H1 (cell line): ENCODE data around the gene PCDHGA1.

ENCODE experiments used
- TF ChIP-seq, protein P1 (sequence below): IDR thresholded peaks from 2 replicates; pipeline ENCODE4 v1.6.1; 2011; ENCODE audit warnings: low read length, improper control_type of control experiment
- TF ChIP-seq, protein P2 (sequence below), 3 experiments: IDR thresholded peaks; 1 replicate in 2 of 3; 2 replicates in 1 of 3; pipeline versions ENCODE4 v1.5.1 to v1.6.1; 2011; ENCODE audit warnings: low read length in 3 of 3, mild to moderate bottlenecking in 3 of 3, inconsistent platforms in 2 of 3, low read depth in 1 of 3, moderate library complexity in 1 of 3; ENCODE audit not compliant: insufficient read depth in 1 of 3; ENCODE audit errors: control extremely low read depth in 1 of 3

DNA sequence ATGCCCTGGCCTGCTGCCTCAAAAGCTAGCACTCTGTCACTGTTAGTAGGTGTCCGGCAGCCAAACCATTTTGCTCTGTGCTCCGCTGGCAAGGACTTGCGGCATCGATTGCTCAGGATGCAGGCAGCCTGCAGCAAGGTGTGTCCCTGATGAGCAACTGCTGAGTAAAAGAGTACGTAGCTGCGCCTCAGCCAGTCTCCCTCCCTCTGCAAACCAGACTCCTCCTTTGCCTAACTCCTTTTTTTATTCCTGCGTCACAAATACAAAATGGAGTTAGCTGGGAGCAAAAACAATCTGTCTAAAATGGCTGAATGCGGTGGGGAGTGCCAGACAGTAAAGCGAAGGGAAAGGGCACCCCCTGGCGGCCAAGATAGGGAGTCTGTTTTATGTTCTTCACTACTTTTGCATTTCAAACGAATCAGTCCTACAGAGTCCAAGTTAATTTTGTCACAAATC is 227.4 kb downstream of the PCDHGA1 start:
- TF ChIP-seq, protein P1, sequence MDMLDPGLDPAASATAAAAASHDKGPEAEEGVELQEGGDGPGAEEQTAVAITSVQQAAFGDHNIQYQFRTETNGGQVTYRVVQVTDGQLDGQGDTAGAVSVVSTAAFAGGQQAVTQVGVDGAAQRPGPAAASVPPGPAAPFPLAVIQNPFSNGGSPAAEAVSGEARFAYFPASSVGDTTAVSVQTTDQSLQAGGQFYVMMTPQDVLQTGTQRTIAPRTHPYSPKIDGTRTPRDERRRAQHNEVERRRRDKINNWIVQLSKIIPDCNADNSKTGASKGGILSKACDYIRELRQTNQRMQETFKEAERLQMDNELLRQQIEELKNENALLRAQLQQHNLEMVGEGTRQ, result no peak
- TF ChIP-seq, protein P2, sequence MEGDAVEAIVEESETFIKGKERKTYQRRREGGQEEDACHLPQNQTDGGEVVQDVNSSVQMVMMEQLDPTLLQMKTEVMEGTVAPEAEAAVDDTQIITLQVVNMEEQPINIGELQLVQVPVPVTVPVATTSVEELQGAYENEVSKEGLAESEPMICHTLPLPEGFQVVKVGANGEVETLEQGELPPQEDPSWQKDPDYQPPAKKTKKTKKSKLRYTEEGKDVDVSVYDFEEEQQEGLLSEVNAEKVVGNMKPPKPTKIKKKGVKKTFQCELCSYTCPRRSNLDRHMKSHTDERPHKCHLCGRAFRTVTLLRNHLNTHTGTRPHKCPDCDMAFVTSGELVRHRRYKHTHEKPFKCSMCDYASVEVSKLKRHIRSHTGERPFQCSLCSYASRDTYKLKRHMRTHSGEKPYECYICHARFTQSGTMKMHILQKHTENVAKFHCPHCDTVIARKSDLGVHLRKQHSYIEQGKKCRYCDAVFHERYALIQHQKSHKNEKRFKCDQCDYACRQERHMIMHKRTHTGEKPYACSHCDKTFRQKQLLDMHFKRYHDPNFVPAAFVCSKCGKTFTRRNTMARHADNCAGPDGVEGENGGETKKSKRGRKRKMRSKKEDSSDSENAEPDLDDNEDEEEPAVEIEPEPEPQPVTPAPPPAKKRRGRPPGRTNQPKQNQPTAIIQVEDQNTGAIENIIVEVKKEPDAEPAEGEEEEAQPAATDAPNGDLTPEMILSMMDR (IDR thresholded peaks at IDR 0.05; ENCODE audit: control extremely low read depth in 1 of 3, insufficient read depth in 1 of 3, low read depth in 1 of 3, low read length in 3 of 3), result peak; percentile 65 to 85 (median 81)
